ENCODE data around the gene RBP3.

DNA sequence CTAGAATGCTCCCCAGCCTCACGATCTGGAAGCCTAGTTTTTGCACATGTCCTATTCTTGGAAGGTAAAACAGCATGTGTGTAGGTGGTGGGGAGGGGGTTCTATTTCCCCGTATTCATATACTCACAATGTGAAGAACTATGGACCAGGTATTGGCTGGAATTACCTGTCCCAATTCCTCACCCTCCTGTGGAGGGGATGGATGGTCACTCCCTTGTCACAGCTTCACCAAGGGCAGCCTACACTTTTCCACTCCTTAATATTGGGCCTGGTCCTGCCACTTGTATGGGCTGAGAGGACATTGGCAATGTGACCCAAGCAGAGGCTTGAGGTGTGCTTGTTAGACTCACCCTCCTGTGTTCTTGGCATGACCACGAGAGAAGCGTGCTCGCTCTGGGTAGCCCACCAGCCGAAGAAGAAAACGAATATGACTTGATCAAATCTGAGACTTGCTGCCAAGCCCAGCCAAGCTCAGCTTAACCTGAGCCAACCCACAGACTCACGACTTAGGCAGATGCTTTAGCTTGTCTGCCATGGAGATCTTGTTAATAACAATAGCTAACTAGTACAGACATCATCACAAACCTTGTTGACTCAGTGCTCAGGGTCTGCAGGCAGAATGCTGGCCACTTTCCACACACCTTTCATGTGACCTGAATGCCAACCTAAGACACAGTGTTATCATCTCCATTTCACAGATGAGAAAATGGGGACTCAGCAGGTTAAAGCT, 18.7 kb downstream of the RBP3 start:
- TF ChIP-seq, protein P1, sequence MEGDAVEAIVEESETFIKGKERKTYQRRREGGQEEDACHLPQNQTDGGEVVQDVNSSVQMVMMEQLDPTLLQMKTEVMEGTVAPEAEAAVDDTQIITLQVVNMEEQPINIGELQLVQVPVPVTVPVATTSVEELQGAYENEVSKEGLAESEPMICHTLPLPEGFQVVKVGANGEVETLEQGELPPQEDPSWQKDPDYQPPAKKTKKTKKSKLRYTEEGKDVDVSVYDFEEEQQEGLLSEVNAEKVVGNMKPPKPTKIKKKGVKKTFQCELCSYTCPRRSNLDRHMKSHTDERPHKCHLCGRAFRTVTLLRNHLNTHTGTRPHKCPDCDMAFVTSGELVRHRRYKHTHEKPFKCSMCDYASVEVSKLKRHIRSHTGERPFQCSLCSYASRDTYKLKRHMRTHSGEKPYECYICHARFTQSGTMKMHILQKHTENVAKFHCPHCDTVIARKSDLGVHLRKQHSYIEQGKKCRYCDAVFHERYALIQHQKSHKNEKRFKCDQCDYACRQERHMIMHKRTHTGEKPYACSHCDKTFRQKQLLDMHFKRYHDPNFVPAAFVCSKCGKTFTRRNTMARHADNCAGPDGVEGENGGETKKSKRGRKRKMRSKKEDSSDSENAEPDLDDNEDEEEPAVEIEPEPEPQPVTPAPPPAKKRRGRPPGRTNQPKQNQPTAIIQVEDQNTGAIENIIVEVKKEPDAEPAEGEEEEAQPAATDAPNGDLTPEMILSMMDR (IDR thresholded peaks at IDR 0.05): no peak
- no peak for TF ChIP-seq POLR2A (IDR thresholded peaks at IDR 0.05)

Measured in heart left ventricle (tissue), 13 donors.